HepG2 (cell line): ENCODE results near the gene SLC7A8.

Experiments
- ADNP ChIP-seq: sonication (generic); formaldehyde crosslinking; IDR thresholded peaks from 2 replicates; pipeline ENCODE4 v1.4.0; 2020; ENCODE audit warnings: missing genetic modification reagents
- CC2D1A ChIP-seq: sonication (generic); formaldehyde crosslinking; IDR thresholded peaks from 2 replicates; pipeline ENCODE4 v1.8.1; 2023; ENCODE audit warnings: mild to moderate bottlenecking, missing genetic modification reagents
- CTCF ChIP-seq: sonication (generic); formaldehyde crosslinking; IDR thresholded peaks from 2 replicates; pipeline ENCODE4 v1.5.0; 2020; ENCODE audit warnings: mild to moderate bottlenecking, missing genetic modification reagents, moderate library complexity
- ERF ChIP-seq: IDR thresholded peaks from 2 replicates; pipeline ENCODE4 v1.6.1; 2018; ENCODE audit warnings: missing biosample characterization, missing genetic modification reagents
- FOSL1 ChIP-seq: sonication (generic); formaldehyde crosslinking; IDR thresholded peaks from 2 replicates; pipeline ENCODE4 v1.9.0; 2021; ENCODE audit warnings: missing genetic modification reagents, borderline replicate concordance
- HMGA1 ChIP-seq: sonication (generic); formaldehyde crosslinking; conservative IDR thresholded peaks from 2 replicates; pipeline ENCODE4 v1.4.0; 2020; ENCODE audit warnings: missing genetic modification reagents
- MTA1 ChIP-seq: sonication (generic); formaldehyde crosslinking; IDR thresholded peaks from 2 replicates; pipeline ENCODE4 v1.4.0; 2020; ENCODE audit warnings: missing genetic modification reagents, mild to moderate bottlenecking, borderline replicate concordance
- ZNF407 ChIP-seq: sonication (generic); formaldehyde crosslinking; IDR thresholded peaks from one replicate; pipeline ENCODE4 v1.5.1; 2020; ENCODE audit warnings: mild to moderate bottlenecking, missing genetic modification reagents; ENCODE audit errors: not compliant biosample characterization
- ZNF530 ChIP-seq: sonication (generic); formaldehyde crosslinking; IDR thresholded peaks from 2 replicates; pipeline ENCODE4 v1.5.0; 2020; ENCODE audit warnings: low read depth, mild to moderate bottlenecking, missing genetic modification reagents
- TF ChIP-seq, protein P1 (sequence below): sonication (generic); formaldehyde crosslinking; IDR thresholded peaks from 2 replicates; pipeline ENCODE4 v1.4.0; 2020; ENCODE audit warnings: mild to moderate bottlenecking, missing genetic modification reagents

DNA sequence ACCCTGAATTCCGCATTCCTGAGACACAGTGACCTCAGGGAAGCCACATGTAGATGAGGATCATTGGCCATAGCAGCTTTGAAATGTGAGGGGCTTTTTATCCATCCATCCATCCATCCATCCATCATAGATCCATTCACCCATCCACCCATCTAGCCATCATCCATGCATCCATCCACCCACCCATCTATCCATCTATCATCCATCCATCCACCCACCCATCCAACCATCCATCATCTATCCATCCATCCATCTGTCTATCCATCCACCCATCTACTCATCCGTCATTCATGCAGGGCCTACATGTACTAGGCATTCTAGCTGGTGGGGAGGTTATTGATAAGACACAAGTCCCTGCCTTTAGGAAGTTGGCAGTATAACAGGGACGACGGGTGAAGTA is 36.5 kb downstream of the SLC7A8 start:
- TF ChIP-seq ERF (CRISPR knock-in tag) (no peak), HMGA1 (no peak), CC2D1A (CRISPR knock-in tag) (no peak), MTA1 (no peak), FOSL1 (CRISPR knock-in tag) (no peak), ZNF407 (CRISPR knock-in tag) (no peak), ADNP (no peak), CTCF (CRISPR knock-in tag) (no peak), ZNF530 (CRISPR knock-in tag) (no peak)
- TF ChIP-seq, protein P1, sequence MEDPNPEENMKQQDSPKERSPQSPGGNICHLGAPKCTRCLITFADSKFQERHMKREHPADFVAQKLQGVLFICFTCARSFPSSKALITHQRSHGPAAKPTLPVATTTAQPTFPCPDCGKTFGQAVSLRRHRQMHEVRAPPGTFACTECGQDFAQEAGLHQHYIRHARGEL (CRISPR knock-in tag): no peak
